Left ventricle myocardium inferior (tissue), 1 donor: ENCODE results near the gene COPG1. TPM values are rescaled to one million over a fixed set of nuclear protein-coding genes. Genes with fewer than 3 reads are reported as not detected.

Experiments used
- DNase-seq: peaks from one replicate; pipeline ENCODE4 v3.0.0-alpha.2; 2020
- H3K27ac ChIP-seq: fragments of 200-600 bp; replicated peaks from 2 replicates; pipeline ENCODE4 v1.8.0; 2021
- H3K27me3 ChIP-seq: fragments of 200-600 bp; 2 replicates; pipeline ENCODE4 v1.8.0; 2021; ENCODE audit warnings: low read depth
- H3K36me3 ChIP-seq: fragments of 200-600 bp; 2 replicates; pipeline ENCODE4 v1.8.0; 2021
- H3K4me1 ChIP-seq: fragments of 200-600 bp; 2 replicates; pipeline ENCODE4 v1.8.0; 2021
- H3K4me3 ChIP-seq: fragments of 200-600 bp; 2 replicates; pipeline ENCODE4 v1.8.0; 2021; ENCODE audit warnings: mild to moderate bottlenecking, moderate library complexity
- H3K9me3 ChIP-seq: fragments of 200-600 bp; replicated peaks from 2 replicates; pipeline ENCODE4 v1.8.0; 2021
- intact Hi-C: fragments of 100-400 bp; cut with micrococcal nuclease; formaldehyde crosslinking; loops from one replicate; pipeline ENCODE4 v1.11.0; 2022
- microRNA-seq: library from miRNA; unstranded; fragments of <30 nt; microRNA quantifications from one replicate; pipeline ENCODE4 v1.2.0, GENCODE V29; 2020
- total RNA-seq: library from RNA; stranded (reverse); fragmentation: NEBNext Ultra II Directional; extraction: Animal tissue kit (Norgen Biotek cat#: 25700); gene quantifications from one replicate; pipeline ENCODE4 v1.2.1, GENCODE V29; 2021
- TF ChIP-seq, protein P1 (sequence below): fragments of 200-600 bp; IDR thresholded peaks from 2 replicates; pipeline ENCODE4 v1.8.0; 2021; ENCODE audit warnings: antibody characterized with exemption, mild to moderate bottlenecking, borderline replicate concordance
- donor health status: DM: no; HTN: yes; CAD: no; lungs with severe emphysema.

The COPG1 gene
- total RNA-seq, 1 donor from 2014 or later, result 86.1 TPM

GRCh38 chr3:129326138-129326537 lies 76.7 kb downstream of the COPG1 start:
- Histone ChIP-seq H3K4me1 (no peaks in the 10 kb centered on the region), H3K36me3 (peaks cover 7% of the 10 kb centered on the region), H3K27ac (no peak overlapping the region), H3K9me3 (no peaks in the 10 kb centered on the region), H3K4me3 (no peak overlapping the region), H3K27me3 (no peaks in the 10 kb centered on the region)
- TF ChIP-seq, protein P1, sequence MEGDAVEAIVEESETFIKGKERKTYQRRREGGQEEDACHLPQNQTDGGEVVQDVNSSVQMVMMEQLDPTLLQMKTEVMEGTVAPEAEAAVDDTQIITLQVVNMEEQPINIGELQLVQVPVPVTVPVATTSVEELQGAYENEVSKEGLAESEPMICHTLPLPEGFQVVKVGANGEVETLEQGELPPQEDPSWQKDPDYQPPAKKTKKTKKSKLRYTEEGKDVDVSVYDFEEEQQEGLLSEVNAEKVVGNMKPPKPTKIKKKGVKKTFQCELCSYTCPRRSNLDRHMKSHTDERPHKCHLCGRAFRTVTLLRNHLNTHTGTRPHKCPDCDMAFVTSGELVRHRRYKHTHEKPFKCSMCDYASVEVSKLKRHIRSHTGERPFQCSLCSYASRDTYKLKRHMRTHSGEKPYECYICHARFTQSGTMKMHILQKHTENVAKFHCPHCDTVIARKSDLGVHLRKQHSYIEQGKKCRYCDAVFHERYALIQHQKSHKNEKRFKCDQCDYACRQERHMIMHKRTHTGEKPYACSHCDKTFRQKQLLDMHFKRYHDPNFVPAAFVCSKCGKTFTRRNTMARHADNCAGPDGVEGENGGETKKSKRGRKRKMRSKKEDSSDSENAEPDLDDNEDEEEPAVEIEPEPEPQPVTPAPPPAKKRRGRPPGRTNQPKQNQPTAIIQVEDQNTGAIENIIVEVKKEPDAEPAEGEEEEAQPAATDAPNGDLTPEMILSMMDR, result no peak
- intact Hi-C loops, result no loop called here
- DNase-seq, result no peak

DNA sequence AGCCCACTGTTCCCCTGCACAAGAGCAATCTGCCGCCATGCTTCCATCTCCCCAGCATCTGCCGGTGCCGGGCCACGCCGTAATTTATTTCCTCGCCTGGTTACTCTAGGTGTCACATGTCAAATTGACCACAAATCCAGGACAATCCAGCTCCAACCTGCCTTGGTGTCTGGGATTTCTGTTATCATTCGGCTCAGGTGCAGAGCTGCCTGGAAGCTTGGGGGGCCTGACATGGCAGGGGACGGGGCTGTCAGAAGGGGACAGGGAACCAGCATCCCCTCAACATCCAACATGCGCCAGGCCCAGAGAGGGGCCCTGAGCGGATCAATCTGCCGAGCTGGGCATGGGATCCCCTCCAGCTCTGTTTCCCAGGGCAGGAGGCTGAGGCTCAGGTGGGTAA lies 77.2 kb downstream of the COPG1 start:
- Histone ChIP-seq H3K9me3 (no peaks in the 10 kb centered on the region), H3K27me3 (no peaks in the 10 kb centered on the region), H3K4me1 (no peaks in the 10 kb centered on the region), H3K36me3 (peaks cover 7% of the 10 kb centered on the region), H3K4me3 (no peak overlapping the region), H3K27ac (no peak overlapping the region)
- no peak for DNase-seq
- TF ChIP-seq, protein P1, result no peak
- intact Hi-C loops, result no loop called here

Small RNA genes within 50 kb of the gene (microRNA-seq; reads per million reads assigned to microRNA genes)
- not detected for gene MIR6826

Other genes starting within 250 kb of the COPG1 start
- gene EFCC1, start 248.3 kb upstream of the COPG1 start, total RNA-seq, result 1.5 TPM
- gene GP9, start 188.8 kb upstream of the COPG1 start, total RNA-seq, result not detected
- gene RAB43, start 127.8 kb upstream of the COPG1 start, total RNA-seq, result 3.3 TPM
- gene ISY1, start 88.5 kb upstream of the COPG1 start, total RNA-seq, result 21.3 TPM
- gene CNBP, start 65.7 kb upstream of the COPG1 start, total RNA-seq, result 490 TPM
- 38.5 TPM for gene HMCES, start 29.3 kb downstream of the COPG1 start, total RNA-seq
- gene EFCAB12, start 179.0 kb downstream of the COPG1 start, total RNA-seq, result not detected
- 18.8 TPM for gene MBD4, start 190.3 kb downstream of the COPG1 start, total RNA-seq
- gene IFT122, start 190.6 kb downstream of the COPG1 start, total RNA-seq, result 16.5 TPM